ENCODE data around the gene NFIA. TPM values are rescaled to one million over a fixed set of nuclear protein-coding genes. Genes with fewer than 3 reads are reported as not detected.

Gene NFIA
- polyA plus RNA-seq, 3 donors, result 1.4 to 5.3 (median 2.4) TPM

- Histone ChIP-seq H4K20me1 (ENCODE audit: insufficient read depth, low read length) (no peaks in the 10 kb centered on the region), H3K4me3 (replicated peaks in 1 of 3; ENCODE audit: low read depth in 2 of 3, low read length in 3 of 3) (no peak overlapping the region), H3K4me2 (replicated peaks; ENCODE audit: extremely low read depth, low read length, poor library complexity, severe bottlenecking) (no peak overlapping the region), H3K27me3 (ENCODE audit: control insufficient read depth in 2 of 2, insufficient read depth in 2 of 2, low read length in 2 of 2) (no peaks in the 10 kb centered on the region), H3K9me3 (replicated peaks in 1 of 2; ENCODE audit: control insufficient read depth in 1 of 2, insufficient read depth in 1 of 2, low read length in 2 of 2) (no peaks in the 10 kb centered on the region), H3K4me1 (ENCODE audit: control insufficient read depth in 1 of 2, insufficient read depth in 2 of 2, low read length in 2 of 2) (no peaks in the 10 kb centered on the region), H3K79me2 (ENCODE audit: insufficient read depth, low read length) (no peaks in the 10 kb centered on the region), H3K27ac (ENCODE audit: low read depth in 1 of 2, low read length in 2 of 2) (no peak overlapping the region), H3K9ac (ENCODE audit: insufficient read depth, low read length, poor library complexity, severe bottlenecking) (no peak overlapping the region), H2AFZ (ENCODE audit: insufficient read depth, low read depth, low read length, poor library complexity, severe bottlenecking) (no peak overlapping the region), H3K36me3 (replicated peaks in 1 of 2; ENCODE audit: control insufficient read depth in 1 of 2, insufficient read depth in 2 of 2, low read length in 2 of 2) (peaks cover 0 to 25% of the 10 kb centered on the region in 2 donors)
- intact Hi-C loops (cut with micrococcal nuclease), result no loop called here
- Mint-ChIP-seq H3K27ac (no peak overlapping the region), H3K4me1 (no peaks in the 10 kb centered on the region), H3K9me3 (no peaks in the 10 kb centered on the region), H3K4me3 (no peak overlapping the region), H3K27me3 (ENCODE audit: low read depth in 3 of 3) (peaks cover 0 to 1% (median 0%) of the 10 kb centered on the region in 3 donors), H3K36me3 (peaks cover 18 to 27% of the 10 kb centered on the region in 2 donors)
- DNase-seq, result no peak
- no peak for TF ChIP-seq CTCF (IDR thresholded peaks at IDR 0.05)
These were observed 273.7 kb downstream of the NFIA start for GRCh38 chr1:61356016-61356415.

- no peak for TF ChIP-seq CTCF (IDR thresholded peaks at IDR 0.05)
- H3K4me3 ChIP-seq (replicated peaks in 1 of 3; ENCODE audit: low read depth in 2 of 3, low read length in 3 of 3), result no peak overlapping the region
- no peak overlapping the region for H3K4me3 Mint-ChIP-seq
- no peak overlapping the region for H3K4me2 ChIP-seq (replicated peaks; ENCODE audit: extremely low read depth, low read length, poor library complexity, severe bottlenecking)
- no peak overlapping the region for H3K9ac ChIP-seq (ENCODE audit: insufficient read depth, low read length, poor library complexity, severe bottlenecking)
- no peak for DNase-seq
- peaks cover 0 to 25% of the 10 kb centered on the region in 2 donors for H3K36me3 ChIP-seq (replicated peaks in 1 of 2; ENCODE audit: control insufficient read depth in 1 of 2, insufficient read depth in 2 of 2, low read length in 2 of 2)
- no peak overlapping the region for H3K27ac Mint-ChIP-seq
- H3K9me3 Mint-ChIP-seq, result no peaks in the 10 kb centered on the region
- H3K4me1 ChIP-seq (ENCODE audit: control insufficient read depth in 1 of 2, insufficient read depth in 2 of 2, low read length in 2 of 2), result no peaks in the 10 kb centered on the region
- no peak overlapping the region for H2AFZ ChIP-seq (ENCODE audit: insufficient read depth, low read depth, low read length, poor library complexity, severe bottlenecking)
- 100% methylated on average over 2 of the region's 5 CpGs for WGBS (ENCODE audit: insufficient coverage)
- H3K4me1 Mint-ChIP-seq, result no peaks in the 10 kb centered on the region
- no peaks in the 10 kb centered on the region for H3K79me2 ChIP-seq (ENCODE audit: insufficient read depth, low read length)
- H3K27me3 ChIP-seq (ENCODE audit: control insufficient read depth in 2 of 2, insufficient read depth in 2 of 2, low read length in 2 of 2), result no peaks in the 10 kb centered on the region
- peaks cover 0 to 1% (median 0%) of the 10 kb centered on the region in 3 donors for H3K27me3 Mint-ChIP-seq (ENCODE audit: low read depth in 3 of 3)
- peaks cover 18 to 31% of the 10 kb centered on the region in 2 donors for H3K36me3 Mint-ChIP-seq
- H4K20me1 ChIP-seq (ENCODE audit: insufficient read depth, low read length), result no peaks in the 10 kb centered on the region
- no peaks in the 10 kb centered on the region for H3K9me3 ChIP-seq (replicated peaks in 1 of 2; ENCODE audit: control insufficient read depth in 1 of 2, insufficient read depth in 1 of 2, low read length in 2 of 2)
- intact Hi-C loops (cut with micrococcal nuclease), result no loop called here
- H3K27ac ChIP-seq (ENCODE audit: low read depth in 1 of 2, low read length in 2 of 2), result no peak overlapping the region
These were observed 274.6 kb downstream of the NFIA start for GRCh38 chr1:61356995-61357394.
